Measurements from ENCODE around the gene CPE.
A peak's percentile ranks its signal among the peaks of the same experiment; 100 is the strongest.
"Not testable (repeated sequence)": the region's sequence is repeated elsewhere in the genome, so short reads cannot be mapped to it uniquely, and the experiment has no call there.

Gene CPE

DNA sequence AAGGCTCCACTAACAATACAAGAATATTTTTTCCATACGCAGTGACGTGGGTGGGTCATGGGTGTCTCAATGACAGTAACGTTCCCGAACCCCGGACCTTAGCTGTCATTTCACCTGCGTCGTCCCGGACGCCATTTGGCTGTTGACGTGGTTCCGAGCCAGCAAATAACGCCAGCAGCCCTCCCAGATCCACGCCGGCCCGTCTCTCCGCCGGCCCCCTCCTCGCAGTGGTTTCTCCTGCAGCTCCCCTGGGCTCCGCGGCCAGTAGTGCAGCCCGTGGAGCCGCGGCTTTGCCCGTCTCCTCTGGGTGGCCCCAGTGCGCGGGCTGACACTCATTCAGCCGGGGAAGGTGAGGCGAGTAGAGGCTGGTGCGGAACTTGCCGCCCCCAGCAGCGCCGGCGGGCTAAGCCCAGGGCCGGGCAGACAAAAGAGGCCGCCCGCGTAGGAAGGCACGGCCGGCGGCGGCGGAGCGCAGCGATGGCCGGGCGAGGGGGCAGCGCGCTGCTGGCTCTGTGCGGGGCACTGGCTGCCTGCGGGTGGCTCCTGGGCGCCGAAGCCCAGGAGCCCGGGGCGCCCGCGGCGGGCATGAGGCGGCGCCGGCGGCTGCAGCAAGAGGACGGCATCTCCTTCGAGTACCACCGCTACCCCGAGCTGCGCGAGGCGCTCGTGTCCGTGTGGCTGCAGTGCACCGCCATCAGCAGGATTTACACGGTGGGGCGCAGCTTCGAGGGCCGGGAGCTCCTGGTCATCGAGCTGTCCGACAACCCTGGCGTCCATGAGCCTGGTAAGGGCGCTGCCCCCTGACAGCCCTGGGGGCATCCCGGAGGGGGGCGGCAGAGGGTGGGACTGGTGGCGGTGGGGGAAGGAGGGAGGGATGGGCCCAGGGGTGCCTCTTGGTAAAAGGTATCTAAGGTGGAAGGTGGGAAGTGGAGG, at the start of gene CPE:
Gene CPE (plus strand): TSS at position 264 of the 933 bp plus-strand sequence. CDS start 214 bp downstream, at position 478.
- peak; percentile 69 for DNase-seq (ENCODE audit: low spot score)

- no peak for DNase-seq (ENCODE audit: low spot score)
These were observed 48.7 kb upstream of the CPE start for GRCh38 chr4:165330071-165330470.

DNA sequence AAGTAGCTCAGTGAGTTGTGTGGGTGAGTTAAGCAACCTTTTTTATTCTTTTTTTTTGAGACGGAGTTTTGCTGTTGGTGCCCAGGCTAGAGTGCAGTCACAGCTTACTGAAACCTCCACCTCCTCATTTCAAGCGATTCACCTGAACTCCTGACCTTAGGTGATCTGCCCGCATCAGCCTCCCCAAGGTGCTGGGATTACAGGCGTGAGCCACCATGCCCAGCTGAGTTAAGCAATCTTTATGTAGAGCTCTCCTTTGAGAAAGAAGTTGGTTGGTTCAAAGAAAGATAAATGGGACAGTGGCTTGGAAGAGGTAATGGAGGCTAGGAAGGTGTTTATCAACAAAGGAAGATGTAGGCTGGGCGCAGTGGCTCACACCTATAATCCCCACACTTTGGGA, 48.1 kb upstream of the CPE start:
- DNase-seq (ENCODE audit: low spot score): no peak

DNA sequence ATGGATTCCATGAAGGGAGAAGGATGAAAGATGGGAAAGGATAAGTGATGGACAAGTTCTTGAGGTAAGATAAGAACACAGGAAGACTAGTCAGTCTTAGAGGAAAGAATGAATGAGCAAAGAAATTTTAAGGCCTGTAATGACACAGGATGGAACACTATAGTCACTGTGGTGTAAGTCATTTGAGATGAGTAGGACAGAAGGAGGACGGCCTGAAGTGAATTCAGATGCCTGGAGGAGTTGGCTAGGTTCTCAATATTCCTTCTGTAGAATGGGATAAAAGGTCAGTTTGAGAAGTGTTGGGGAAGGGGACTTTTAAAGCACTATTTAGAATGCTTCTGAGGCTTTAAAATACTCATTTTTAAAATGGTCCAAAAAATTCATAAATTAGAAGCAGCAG, 47.4 kb upstream of the CPE start:
- DNase-seq (ENCODE audit: low spot score): no peak

DNA sequence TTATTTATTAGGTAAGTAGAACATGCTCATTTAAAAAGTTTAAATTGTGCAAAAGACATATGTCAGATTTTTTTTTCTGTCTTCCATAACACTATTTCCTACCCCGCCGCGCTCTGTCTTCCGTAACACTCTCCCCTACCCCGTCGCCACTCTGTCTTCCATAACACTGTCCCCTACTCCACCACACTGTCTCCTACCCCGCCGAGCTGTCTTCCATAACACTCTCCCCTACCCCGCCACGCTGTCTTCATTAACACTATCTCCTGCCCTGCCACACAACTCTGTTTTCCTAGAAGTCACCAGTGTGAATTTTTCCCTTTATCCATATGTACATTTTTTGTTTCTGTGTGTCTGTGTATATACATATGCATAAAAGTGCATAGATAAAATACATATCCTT, 47.0 kb upstream of the CPE start:
- no peak for DNase-seq (ENCODE audit: low spot score)

GRCh38 chr4:165332502-165332901, 46.3 kb upstream of the CPE start:
- no peak for DNase-seq (ENCODE audit: low spot score)

- DNase-seq (ENCODE audit: low spot score): no peak
These were observed 43.6 kb upstream of the CPE start for GRCh38 chr4:165335163-165335703.

- no peak for DNase-seq (ENCODE audit: low spot score)
These were observed 42.1 kb upstream of the CPE start for GRCh38 chr4:165336743-165337142.

DNA sequence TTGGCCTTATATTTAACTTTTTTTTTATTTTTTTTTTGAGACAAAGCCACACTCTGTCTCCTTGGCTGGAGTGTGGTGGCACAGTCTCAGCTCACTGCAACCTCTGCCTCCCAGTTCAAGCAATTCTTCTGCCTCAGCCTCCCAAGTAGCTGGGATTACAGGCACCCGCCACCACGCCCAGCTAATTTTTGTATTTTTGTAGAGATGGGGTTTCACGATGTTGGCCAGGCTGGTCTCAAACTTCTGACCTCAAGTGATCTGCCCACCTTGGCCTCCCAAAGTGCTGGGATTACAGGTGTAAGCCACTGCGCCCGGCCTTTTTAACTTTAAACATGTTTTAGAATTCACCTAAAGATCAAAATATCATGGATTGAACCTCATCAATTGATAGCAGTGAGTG, 36.5 kb upstream of the CPE start:
- not testable (repeated sequence) for DNase-seq (ENCODE audit: low spot score)

DNA sequence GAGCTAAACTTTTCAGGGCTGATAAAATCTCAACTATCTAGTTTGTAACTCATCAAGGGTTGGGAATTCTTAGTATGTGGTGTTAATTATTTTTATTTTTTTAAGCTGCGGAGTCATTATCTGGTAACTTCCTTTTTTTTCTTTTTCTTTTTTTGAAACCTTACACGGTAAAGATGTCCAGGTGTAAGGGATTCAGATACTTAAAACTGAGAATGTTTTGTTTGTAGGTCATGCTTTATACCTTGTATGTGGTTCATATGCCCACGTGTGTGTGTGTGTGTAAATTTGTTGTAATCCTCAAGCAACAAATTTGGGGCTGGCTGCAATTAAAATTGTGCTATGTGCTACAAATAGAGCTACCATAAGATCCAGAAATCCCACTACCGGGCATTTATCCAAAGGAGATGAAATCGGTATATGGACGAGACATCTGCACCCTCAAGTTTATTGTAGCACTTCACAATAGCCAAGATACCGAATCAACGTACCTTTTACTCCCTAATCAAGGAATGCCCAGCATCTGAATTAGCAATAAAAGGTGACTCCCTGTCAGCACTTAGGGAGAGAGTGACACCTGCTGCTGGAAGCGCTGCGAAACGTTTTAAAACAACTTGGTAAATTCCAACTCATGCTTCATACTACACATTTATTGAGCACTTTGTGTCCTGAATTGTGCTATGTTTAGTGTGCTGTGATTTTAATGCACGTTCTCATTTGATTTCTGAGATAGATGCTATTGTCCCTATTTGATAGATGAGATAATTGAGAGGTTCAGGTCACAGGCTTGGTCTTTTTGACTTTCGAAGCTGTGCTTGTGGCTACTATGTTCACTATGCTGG, 35.2 kb upstream of the CPE start:
- no peak for DNase-seq (ENCODE audit: low spot score)

GRCh38 chr4:165345666-165346417, 33.0 kb upstream of the CPE start:
- DNase-seq (ENCODE audit: low spot score): no peak

DNA sequence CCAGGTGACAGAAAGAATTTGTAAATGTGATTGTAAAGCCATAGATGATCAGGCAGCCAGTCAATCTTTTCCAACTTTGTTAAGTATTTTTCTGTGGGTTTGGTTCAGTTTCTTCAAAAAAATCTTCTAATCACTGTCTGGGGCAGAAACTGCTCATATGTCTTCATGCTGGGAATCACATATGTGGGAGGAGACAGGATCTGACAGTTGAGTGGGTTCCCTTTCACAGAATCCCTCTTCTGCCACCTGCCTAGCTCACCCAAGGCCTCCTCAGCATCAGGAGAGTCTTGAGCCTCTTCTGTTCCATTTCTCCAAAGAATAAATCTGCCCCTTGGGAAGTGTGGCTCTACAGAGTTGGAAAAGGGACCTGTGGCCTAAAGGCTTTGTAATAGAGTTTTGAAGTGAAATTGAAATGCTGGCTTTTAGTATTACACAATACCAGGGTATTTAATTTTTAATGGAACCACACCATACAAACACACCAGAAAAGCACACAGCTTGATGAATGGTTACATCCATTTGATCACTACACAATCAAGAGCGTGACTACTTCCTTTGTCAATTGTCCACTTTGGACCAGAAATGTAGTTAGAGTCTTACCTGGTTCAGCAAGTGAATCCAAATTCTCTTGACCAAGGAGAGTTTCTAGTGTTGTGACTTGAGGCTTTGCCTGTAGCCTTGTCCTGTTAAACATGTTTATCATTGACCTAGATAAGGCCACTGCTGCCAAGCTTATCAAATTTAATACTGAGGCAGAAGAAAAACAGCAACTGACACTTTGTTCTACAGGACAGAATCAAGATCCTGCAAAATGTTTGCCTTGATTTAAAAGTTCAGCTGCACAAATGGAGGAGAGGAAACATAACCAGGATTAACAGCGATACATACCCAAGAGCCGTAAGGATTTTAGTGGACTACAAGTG, 30.9 kb upstream of the CPE start:
- no peak for DNase-seq (ENCODE audit: low spot score)

- no peak for DNase-seq (ENCODE audit: low spot score)
These were observed 27.3 kb upstream of the CPE start for GRCh38 chr4:165351359-165352130.

- peak; percentile 28 for DNase-seq (ENCODE audit: low spot score)
These were observed 22.9 kb upstream of the CPE start for GRCh38 chr4:165355900-165356300.

GRCh38 chr4:165359506-165359905, 19.3 kb upstream of the CPE start:
- DNase-seq (ENCODE audit: low spot score): no peak

GRCh38 chr4:165360041-165360695, 18.6 kb upstream of the CPE start:
- DNase-seq (ENCODE audit: low spot score): no peak

- DNase-seq (ENCODE audit: low spot score): no peak
These were observed 17.7 kb upstream of the CPE start for GRCh38 chr4:165360985-165361670.

DNA sequence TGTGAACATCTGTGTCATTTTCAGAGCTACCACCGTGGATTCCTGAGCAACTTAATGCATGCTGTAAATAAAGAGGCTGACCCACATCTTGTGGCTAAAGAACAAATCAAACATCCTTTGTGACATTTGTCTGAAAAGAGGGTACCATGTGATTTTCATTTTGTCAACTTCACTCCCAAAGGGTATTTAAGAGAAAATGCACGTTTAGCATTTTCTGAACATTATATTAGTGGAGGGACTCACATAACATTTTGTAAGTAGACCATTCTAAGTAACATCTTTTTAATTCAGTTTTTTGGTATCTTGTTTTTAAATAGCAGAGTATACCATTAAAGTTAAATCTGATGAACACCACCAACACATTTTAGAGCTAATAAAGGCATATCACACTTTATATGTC, 17.0 kb upstream of the CPE start:
- DNase-seq (ENCODE audit: low spot score): no peak
